IPS-11a (cell line): ENCODE measurements around the gene NT5DC1.
"Not testable (repeated sequence)": the region's sequence is repeated elsewhere in the genome, so short reads cannot be mapped to it uniquely, and the experiment has no call there.

ENCODE experiments used
- H3K4me3 ChIP-seq: one replicate; pipeline ENCODE4 v1.5.1; 2013; ENCODE audit warnings: low read depth, low read length, control low read depth

The NT5DC1 gene

GRCh38 chr6:116267836-116268588 lies 167.4 kb downstream of the NT5DC1 start:
- no peak overlapping the region for H3K4me3 ChIP-seq

GRCh38 chr6:116268589-116269293 lies 168.1 kb downstream of the NT5DC1 start:
- H3K4me3 ChIP-seq: no peak overlapping the region

GRCh38 chr6:116271149-116271708 lies 170.6 kb downstream of the NT5DC1 start:
- no peak overlapping the region for H3K4me3 ChIP-seq

- H3K4me3 ChIP-seq: peak overlapping the region; percentile 18
These were observed 176.5 kb downstream of the NT5DC1 start for GRCh38 chr6:116277124-116277523.

GRCh38 chr6:116278481-116278829 lies 177.8 kb downstream of the NT5DC1 start:
- peak overlapping the region; percentile 96 for H3K4me3 ChIP-seq

- peak overlapping the region; percentile 96 for H3K4me3 ChIP-seq
These were observed 178.2 kb downstream of the NT5DC1 start for GRCh38 chr6:116278854-116279231.

GRCh38 chr6:116279232-116280160 lies 178.8 kb downstream of the NT5DC1 start, which contains the start of gene TSPYL1:
TSS of gene TSPYL1 (minus strand) at chr6:116279930. CDS start at chr6:116279830, 100 bp downstream.
- peak within 1 kb of the TSS; percentile 96 for H3K4me3 ChIP-seq

- peak overlapping the region; percentile 96 for H3K4me3 ChIP-seq
These were observed 179.7 kb downstream of the NT5DC1 start for GRCh38 chr6:116280161-116280932.

GRCh38 chr6:116280933-116281316 lies 180.3 kb downstream of the NT5DC1 start:
- H3K4me3 ChIP-seq: no peak overlapping the region

GRCh38 chr6:116282698-116283097 lies 182.0 kb downstream of the NT5DC1 start:
- H3K4me3 ChIP-seq: no peak overlapping the region

- no peak overlapping the region for H3K4me3 ChIP-seq
These were observed 182.5 kb downstream of the NT5DC1 start for GRCh38 chr6:116283191-116283590.

- H3K4me3 ChIP-seq: not testable (repeated sequence)
These were observed 184.3 kb downstream of the NT5DC1 start for GRCh38 chr6:116284984-116285383.

GRCh38 chr6:116286773-116287358 lies 186.2 kb downstream of the NT5DC1 start:
- no peak overlapping the region for H3K4me3 ChIP-seq

- H3K4me3 ChIP-seq: no peak overlapping the region
These were observed 187.1 kb downstream of the NT5DC1 start for GRCh38 chr6:116287689-116288282.

GRCh38 chr6:116289876-116290275 lies 189.2 kb downstream of the NT5DC1 start:
- no peak overlapping the region for H3K4me3 ChIP-seq

- H3K4me3 ChIP-seq: no peak overlapping the region
These were observed 190.1 kb downstream of the NT5DC1 start for GRCh38 chr6:116290799-116291198.

GRCh38 chr6:116291701-116292396 lies 191.2 kb downstream of the NT5DC1 start:
- no peak overlapping the region for H3K4me3 ChIP-seq

GRCh38 chr6:116292553-116292952 lies 191.9 kb downstream of the NT5DC1 start:
- no peak overlapping the region for H3K4me3 ChIP-seq

GRCh38 chr6:116298273-116298672 lies 197.6 kb downstream of the NT5DC1 start:
- H3K4me3 ChIP-seq: no peak overlapping the region
